SK-N-SH (cell line): ENCODE results near the gene POT1. TPM values are rescaled to one million over a fixed set of nuclear protein-coding genes. Genes with fewer than 3 reads are reported as not detected.

Source experiments
- CTCF ChIA-PET: fragments of 300-600, 350-600 bp; formaldehyde crosslinking; extraction: SDS; loops from one replicate; lab custom pipeline; 2021; lab: Yijun Ruan, JAX
- POLR2A ChIA-PET: fragments of 350-600 bp; sonication (Branson Sonifier 250); formaldehyde crosslinking; extraction: SDS; loops from one replicate; lab custom pipeline; 2020; ENCODE audit warnings: antibody characterized with exemption, inconsistent platforms; lab: Yijun Ruan, JAX
- DNase-seq: peaks from one replicate; pipeline ENCODE4 v3.0.0; 2012
- H2AFZ ChIP-seq: fragments of 200-600 bp; sonication (generic); 2 replicates; pipeline ENCODE4 v1.8.1; 2016; ENCODE audit warnings: antibody characterized with exemption, mild to moderate bottlenecking, low read depth
- H3F3A ChIP-seq: fragments of 200-600 bp; sonication (generic); replicated peaks from 2 replicates; pipeline ENCODE3; 2016; ENCODE audit warnings: antibody characterized with exemption, mild to moderate bottlenecking; ENCODE audit not compliant: insufficient read depth
- H3K27ac ChIP-seq, 2 experiments: fragments of 200-500 bp in 1 of 2; fragments of 200-600 bp in 1 of 2; sonication (Bioruptor generic) in 1 of 2; sonication (generic), shearing (Covaris generic) in 1 of 2; 2 replicates each; pipeline versions ENCODE4 v1.5.1 to v1.6.1; 2014 to 2016; ENCODE audit warnings: low read depth in 2 of 2, inconsistent platforms in 1 of 2, low read length in 1 of 2, mild to moderate bottlenecking in 1 of 2, mixed read lengths in 1 of 2
- H3K27me3 ChIP-seq: fragments of 200-600 bp; sonication (generic), shearing (Covaris generic); 2 replicates; pipeline ENCODE4 v1.6.1; 2016; ENCODE audit warnings: mixed run types; ENCODE audit not compliant: insufficient read depth
- H3K36me3 ChIP-seq, 2 experiments: fragments of 200-500 bp in 1 of 2; fragments of 200-600 bp in 1 of 2; sonication (Bioruptor generic) in 1 of 2; sonication (generic) in 1 of 2; replicated peaks in 1 of 2; 2 replicates each; pipeline versions ENCODE3 to v1.5.1; 2014 to 2016; ENCODE audit warnings: low read length in 1 of 2, mild to moderate bottlenecking in 1 of 2; ENCODE audit not compliant: insufficient read depth in 2 of 2, control insufficient read depth in 1 of 2
- H3K4me1 ChIP-seq, 2 experiments: fragments of 200-500 bp in 1 of 2; fragments of 200-600 bp in 1 of 2; sonication (Bioruptor generic) in 1 of 2; sonication (generic), shearing (Covaris generic) in 1 of 2; 2 replicates each; pipeline versions ENCODE4 v1.5.1 to v1.6.1; 2014 to 2016; ENCODE audit warnings: low read depth in 1 of 2, low read length in 1 of 2, mixed run types in 1 of 2; ENCODE audit not compliant: insufficient read depth in 2 of 2, control insufficient read depth in 1 of 2
- H3K4me2 ChIP-seq: fragments of 200-600 bp; sonication (generic), shearing (Covaris generic); 2 replicates; pipeline ENCODE4 v1.6.1; 2017; ENCODE audit warnings: mixed run types
- H3K4me3 ChIP-seq, 2 experiments: fragments of 200-500 bp in 1 of 2; fragments of 200-600 bp in 1 of 2; sonication (Bioruptor generic) in 1 of 2; sonication (generic), shearing (Covaris generic) in 1 of 2; 2 replicates each; pipeline versions ENCODE4 v1.5.1 to v1.8.1; 2014 to 2016; ENCODE audit warnings: low read depth in 2 of 2, inconsistent platforms in 1 of 2, low read length in 1 of 2, mild to moderate bottlenecking in 1 of 2, mixed read lengths in 1 of 2, moderate library complexity in 1 of 2
- H3K79me2 ChIP-seq: fragments of 200-600 bp; sonication (generic); 2 replicates; pipeline ENCODE4 v1.8.1; 2017; ENCODE audit warnings: mild to moderate bottlenecking; ENCODE audit not compliant: insufficient read depth
- H3K9ac ChIP-seq: fragments of 200-600 bp; sonication (generic); 2 replicates; pipeline ENCODE4 v1.6.1; 2017; ENCODE audit warnings: mixed run types
- H3K9me2 ChIP-seq: fragments of 200-600 bp; sonication (generic); 2 replicates; pipeline ENCODE4 v1.6.1; 2017; ENCODE audit warnings: mixed run types
- H3K9me3 ChIP-seq: fragments of 200-600 bp; sonication (generic); 2 replicates; pipeline ENCODE4 v1.6.1; 2017; ENCODE audit warnings: mixed run types, mild to moderate bottlenecking, moderate library complexity
- H4K20me1 ChIP-seq: fragments of 200-600 bp; sonication (generic); 2 replicates; pipeline ENCODE4 v1.6.1; 2017; ENCODE audit warnings: mild to moderate bottlenecking, mixed run types; ENCODE audit not compliant: insufficient read depth
- ELF1 ChIP-seq: IDR thresholded peaks from 2 replicates; pipeline ENCODE4 v1.4.0; 2012
- FOSL2 ChIP-seq: IDR thresholded peaks from 2 replicates; pipeline ENCODE4 v1.4.0; 2012; ENCODE audit warnings: low read depth, mild to moderate bottlenecking, moderate library complexity, borderline replicate concordance
- FOXJ3 ChIP-seq: sonication (generic); formaldehyde crosslinking; IDR thresholded peaks from 2 replicates; pipeline ENCODE4 v1.5.1; 2020; ENCODE audit warnings: mild to moderate bottlenecking, missing genetic modification reagents
- MXI1 ChIP-seq: IDR thresholded peaks from 2 replicates; pipeline ENCODE4 v1.6.1; 2012; ENCODE audit warnings: mild to moderate bottlenecking, low read depth, low read length, improper control_type of control experiment
- NFIC ChIP-seq: IDR thresholded peaks from 2 replicates; pipeline ENCODE4 v1.4.0; 2012; ENCODE audit warnings: borderline replicate concordance
- NRF1 ChIP-seq: IDR thresholded peaks from 2 replicates; pipeline ENCODE4 v1.6.1; 2012; ENCODE audit warnings: low read depth, mild to moderate bottlenecking, low read length
- RCOR1 ChIP-seq: fragments of 150-350 bp; IDR thresholded peaks from 2 replicates; pipeline ENCODE4 v1.6.1; 2017; ENCODE audit warnings: antibody characterized with exemption, low read length
- REST ChIP-seq: IDR thresholded peaks from 2 replicates; pipeline ENCODE4 v1.6.1; 2012; ENCODE audit warnings: mild to moderate bottlenecking, low read depth, low read length, moderate library complexity
- RXRA ChIP-seq: IDR thresholded peaks from 2 replicates; pipeline ENCODE4 v1.4.0; 2012; ENCODE audit warnings: low read depth, mild to moderate bottlenecking, borderline replicate concordance
- TEAD4 ChIP-seq: IDR thresholded peaks from 2 replicates; pipeline ENCODE4 v1.4.0; 2012; ENCODE audit warnings: mild to moderate bottlenecking, borderline replicate concordance; ENCODE audit not compliant: insufficient read depth
- polyA plus RNA-seq, 3 experiments: library from polyadenylated mRNA; depleted of rRNA; stranded (reverse); fragments of >200 nt; gene quantifications; 2 replicates each; pipeline ENCODE4 v1.2.3, GENCODE V29; 2012
- TF ChIP-seq, protein P1 (sequence below): IDR thresholded peaks from 2 replicates; pipeline ENCODE4; 2012
- TF ChIP-seq, protein P2 (sequence below): IDR thresholded peaks from 2 replicates; pipeline ENCODE4 v1.4.0; 2012; ENCODE audit warnings: low read depth, borderline replicate concordance
- TF ChIP-seq, protein P3 (sequence below): IDR thresholded peaks from 2 replicates; pipeline ENCODE4 v1.4.0; 2012; ENCODE audit warnings: low read depth

POT1 gene
- polyA plus RNA-seq, 1 of the 3 experiments (the other 2 are of a cell fraction), result 18.1 TPM

DNA sequence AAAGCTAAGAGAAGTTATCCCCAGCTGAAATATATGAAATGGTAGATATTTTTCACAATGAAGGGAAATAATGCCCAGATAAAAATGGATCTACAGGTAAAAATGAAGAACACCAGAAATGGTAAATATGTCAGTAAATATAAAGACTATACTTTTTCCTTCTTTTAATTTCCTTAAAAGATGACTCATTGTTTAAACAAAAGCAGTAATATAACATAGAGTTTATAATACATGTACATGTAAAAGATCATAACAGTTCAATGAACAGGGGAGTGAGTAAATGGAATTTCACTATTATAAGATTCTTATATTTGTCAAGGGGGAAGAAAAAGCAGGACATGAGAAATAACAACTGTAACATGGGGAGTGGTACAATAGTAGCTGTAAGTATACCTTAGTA, 7.4 kb downstream of the POT1 start:
- Histone ChIP-seq H3K27ac (no peak overlapping the region), H3K79me2 (peaks cover 99% of the 10 kb centered on the region), H3K4me3 (no peak overlapping the region), H4K20me1 (0 out of 2 replicates have a peak, but pooled peaks cover 4% of the 10 kb centered on the region), H2AFZ (no peak overlapping the region), H3K36me3 (peaks cover 11 to 24% of the 10 kb centered on the region in 2 experiments), H3K9me3 (no peaks in the 10 kb centered on the region), H3K4me2 (no peak overlapping the region), H3K27me3 (no peaks in the 10 kb centered on the region), H3K4me1 (peaks cover 0 to 14% of the 10 kb centered on the region in 2 experiments; a peak in 2 of 4 replicates), H3F3A (peaks cover 6% of the 10 kb centered on the region), H3K9me2 (no peaks in the 10 kb centered on the region), H3K9ac (no peak overlapping the region)
- DNase-seq, result no peak
- POLR2A ChIA-PET, result no interaction called here
- TF ChIP-seq, protein P1, sequence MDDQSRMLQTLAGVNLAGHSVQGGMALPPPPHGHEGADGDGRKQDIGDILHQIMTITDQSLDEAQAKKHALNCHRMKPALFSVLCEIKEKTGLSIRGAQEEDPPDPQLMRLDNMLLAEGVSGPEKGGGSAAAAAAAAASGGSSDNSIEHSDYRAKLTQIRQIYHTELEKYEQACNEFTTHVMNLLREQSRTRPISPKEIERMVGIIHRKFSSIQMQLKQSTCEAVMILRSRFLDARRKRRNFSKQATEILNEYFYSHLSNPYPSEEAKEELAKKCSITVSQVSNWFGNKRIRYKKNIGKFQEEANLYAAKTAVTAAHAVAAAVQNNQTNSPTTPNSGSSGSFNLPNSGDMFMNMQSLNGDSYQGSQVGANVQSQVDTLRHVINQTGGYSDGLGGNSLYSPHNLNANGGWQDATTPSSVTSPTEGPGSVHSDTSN, result no peak
- TF ChIP-seq REST, result no peak
- TF ChIP-seq NRF1, result no peak
- TF ChIP-seq FOXJ3 (CRISPR knock-in tag), result no peak
- TF ChIP-seq FOSL2, result no peak
- no peak for TF ChIP-seq RCOR1
- TF ChIP-seq, protein P2, sequence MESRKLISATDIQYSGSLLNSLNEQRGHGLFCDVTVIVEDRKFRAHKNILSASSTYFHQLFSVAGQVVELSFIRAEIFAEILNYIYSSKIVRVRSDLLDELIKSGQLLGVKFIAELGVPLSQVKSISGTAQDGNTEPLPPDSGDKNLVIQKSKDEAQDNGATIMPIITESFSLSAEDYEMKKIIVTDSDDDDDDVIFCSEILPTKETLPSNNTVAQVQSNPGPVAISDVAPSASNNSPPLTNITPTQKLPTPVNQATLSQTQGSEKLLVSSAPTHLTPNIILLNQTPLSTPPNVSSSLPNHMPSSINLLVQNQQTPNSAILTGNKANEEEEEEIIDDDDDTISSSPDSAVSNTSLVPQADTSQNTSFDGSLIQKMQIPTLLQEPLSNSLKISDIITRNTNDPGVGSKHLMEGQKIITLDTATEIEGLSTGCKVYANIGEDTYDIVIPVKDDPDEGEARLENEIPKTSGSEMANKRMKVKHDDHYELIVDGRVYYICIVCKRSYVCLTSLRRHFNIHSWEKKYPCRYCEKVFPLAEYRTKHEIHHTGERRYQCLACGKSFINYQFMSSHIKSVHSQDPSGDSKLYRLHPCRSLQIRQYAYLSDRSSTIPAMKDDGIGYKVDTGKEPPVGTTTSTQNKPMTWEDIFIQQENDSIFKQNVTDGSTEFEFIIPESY, result no peak
- no peak for TF ChIP-seq RXRA
- no peak for TF ChIP-seq NFIC
- TF ChIP-seq ELF1, result no peak
- TF ChIP-seq MXI1, result no peak
- no peak for TF ChIP-seq TEAD4
- TF ChIP-seq, protein P3, sequence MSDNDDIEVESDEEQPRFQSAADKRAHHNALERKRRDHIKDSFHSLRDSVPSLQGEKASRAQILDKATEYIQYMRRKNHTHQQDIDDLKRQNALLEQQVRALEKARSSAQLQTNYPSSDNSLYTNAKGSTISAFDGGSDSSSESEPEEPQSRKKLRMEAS, result no peak
- CTCF ChIA-PET, result no interaction called here
